ENCODE measurements around the gene ERLIN1. TPM values are rescaled to one million over a fixed set of nuclear protein-coding genes. Genes with fewer than 3 reads are reported as not detected.
"Not testable (repeated sequence)": the region's sequence is repeated elsewhere in the genome, so short reads cannot be mapped to it uniquely, and the experiment has no call there.

The ERLIN1 gene
- total RNA-seq, 1 donor from 2014 or later, result 15.6 TPM

DNA sequence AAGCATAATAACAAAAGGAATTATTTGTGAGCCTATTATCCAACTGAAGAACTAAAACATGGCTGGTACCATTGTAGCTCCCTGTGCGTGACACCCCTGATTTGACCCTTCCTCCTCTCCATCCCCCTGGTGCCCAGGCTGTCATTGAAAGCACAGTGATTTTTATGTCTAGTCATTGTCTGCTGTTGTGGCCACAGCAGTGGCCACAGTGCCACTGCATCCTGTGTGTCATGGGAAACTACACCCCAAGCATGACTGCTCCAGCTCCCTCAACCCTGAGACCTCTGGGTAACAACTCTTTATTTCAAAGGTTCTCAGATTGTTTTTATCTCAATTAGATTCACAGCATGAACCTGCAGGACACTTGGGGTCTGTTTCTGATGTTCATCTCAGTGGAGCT, 52.0 kb downstream of the ERLIN1 start:
- no peak for DNase-seq (ENCODE audit: low spot score)

DNA sequence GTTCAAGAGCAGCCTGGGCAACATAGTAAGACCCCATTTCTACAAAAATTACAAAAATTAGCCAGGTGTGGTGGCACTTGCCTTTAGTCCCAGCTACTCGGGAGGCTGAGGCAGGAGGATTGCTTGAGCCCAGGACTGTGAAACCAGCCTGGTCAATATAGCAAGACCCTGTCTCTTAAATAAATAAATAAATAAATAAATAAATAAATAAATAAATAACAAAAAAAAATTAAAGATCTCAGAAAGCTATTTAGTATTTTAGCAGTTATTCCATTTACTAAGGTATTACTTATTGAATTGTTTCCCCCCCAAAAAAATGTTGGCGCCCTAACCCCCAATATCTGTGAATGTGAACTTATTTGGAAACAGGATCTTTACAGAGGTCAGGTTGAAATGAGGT, 53.4 kb downstream of the ERLIN1 start:
- no peak for DNase-seq (ENCODE audit: low spot score)

DNA sequence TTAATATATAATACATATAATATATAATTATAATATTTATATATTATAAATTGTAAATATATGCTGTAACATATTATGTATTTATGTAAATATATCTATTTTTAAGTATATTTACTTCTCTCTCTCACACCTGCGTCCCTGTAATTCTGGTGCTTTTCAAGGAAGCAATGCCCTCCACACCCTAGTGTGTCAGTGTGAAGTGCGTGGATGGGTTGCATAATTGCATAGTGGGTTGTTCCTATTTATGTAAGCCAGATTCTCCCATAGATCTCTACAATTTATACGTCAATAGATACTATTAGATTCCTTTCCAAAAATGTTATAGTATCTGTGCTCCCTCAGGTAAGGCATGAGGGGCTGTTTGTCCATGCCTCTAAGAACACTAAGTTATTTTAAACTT, 54.3 kb downstream of the ERLIN1 start:
- no peak for DNase-seq (ENCODE audit: low spot score)

DNA sequence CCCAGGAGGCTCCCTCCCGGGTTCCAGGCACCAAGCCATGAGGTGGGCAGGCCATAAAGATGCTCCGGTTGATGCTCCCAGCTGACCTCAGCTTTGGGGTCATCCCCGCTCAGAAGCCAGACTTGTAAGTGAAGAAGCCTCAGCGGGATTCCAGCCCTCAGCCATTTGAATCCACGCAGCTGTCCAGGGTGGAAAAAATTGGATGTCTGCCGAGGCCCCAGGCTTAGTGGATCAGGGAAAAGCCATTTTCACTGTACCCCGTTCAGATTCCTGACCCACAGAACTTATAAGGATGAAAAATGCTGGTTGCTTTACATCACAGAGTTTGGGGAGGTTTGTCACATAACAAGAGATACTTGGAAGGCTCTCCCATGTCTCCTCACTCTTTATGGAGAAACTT, 55.0 kb downstream of the ERLIN1 start:
- DNase-seq (ENCODE audit: low spot score), result peak; percentile 85

DNA sequence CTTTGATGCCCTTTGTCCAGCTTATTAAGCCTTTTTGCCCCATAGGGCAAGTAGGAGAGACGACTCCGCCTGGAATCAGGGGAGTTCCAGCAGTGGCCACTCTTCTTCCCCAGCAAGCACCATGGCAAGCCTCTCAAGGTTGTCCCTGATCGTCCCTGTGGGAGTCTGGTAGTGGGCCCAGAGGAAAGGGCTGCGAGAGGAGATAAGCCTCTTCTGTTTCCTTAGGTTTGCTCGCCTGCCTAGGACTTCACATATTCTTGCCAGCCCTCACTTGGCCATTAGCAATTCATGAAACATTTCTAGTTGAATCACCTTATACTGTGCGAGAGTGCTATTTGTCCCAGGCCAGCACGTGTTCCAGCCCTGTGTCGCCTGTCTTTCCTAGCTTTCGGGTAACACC, 56.4 kb downstream of the ERLIN1 start:
- no peak for DNase-seq (ENCODE audit: low spot score)

DNA sequence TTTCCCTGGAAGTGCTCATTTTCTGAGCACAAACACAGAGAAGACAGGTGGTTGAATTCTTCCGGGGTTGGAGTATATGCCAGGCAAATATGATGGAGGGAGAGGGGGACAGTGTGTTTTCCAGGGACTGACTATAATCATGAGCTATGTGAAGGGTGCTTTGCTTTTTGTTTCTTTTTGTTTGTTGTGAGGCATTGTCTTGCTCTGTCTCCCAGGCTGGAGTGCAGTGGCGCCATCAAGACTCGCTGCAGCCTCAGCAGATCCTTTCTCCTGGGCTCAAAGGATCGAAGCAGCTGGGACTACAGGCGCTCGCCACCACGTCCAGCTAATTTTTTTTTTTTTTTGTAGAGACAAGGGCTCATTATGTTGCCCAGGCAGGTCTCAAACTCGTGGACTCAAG, 56.9 kb downstream of the ERLIN1 start:
- DNase-seq (ENCODE audit: low spot score), result no peak

DNA sequence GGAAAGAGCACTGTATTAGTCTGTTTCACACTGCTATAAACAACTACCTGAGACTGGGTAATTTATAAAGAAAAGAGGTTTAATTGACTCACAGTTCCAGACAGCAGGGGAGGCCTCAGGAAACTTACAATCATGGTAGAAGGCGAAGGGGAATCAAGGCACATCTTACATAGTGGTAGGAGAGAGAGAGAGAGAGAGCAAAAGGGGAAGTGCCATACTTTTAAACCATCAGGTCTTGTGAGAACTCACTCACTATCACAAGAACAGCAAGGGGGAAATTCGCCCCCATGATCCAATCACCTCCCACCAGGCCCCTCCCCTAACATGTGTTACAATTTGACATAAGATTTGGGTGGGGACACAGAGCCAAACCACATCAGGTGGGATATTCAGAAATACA, 60.5 kb downstream of the ERLIN1 start:
- DNase-seq (ENCODE audit: low spot score), result not testable (repeated sequence)

DNA sequence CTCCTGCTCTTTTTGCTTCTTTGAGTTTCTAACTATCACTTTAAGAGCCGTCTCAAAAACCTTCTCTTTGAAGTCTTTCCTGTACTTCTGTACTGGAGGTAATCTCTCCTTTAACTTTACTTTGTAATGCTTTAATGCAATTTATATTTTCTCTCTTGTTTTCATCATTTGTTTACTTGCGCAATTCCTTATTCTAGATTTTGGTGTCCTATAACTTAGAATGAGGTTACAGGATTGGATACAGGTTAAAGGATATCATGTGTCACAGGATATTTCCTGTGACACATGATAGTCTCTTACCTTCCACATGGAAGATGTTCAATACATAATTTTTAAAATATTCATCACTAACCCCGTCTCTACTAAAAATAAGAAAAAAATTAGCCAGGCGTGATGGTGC, 61.7 kb downstream of the ERLIN1 start:
- DNase-seq (ENCODE audit: low spot score), result no peak

DNA sequence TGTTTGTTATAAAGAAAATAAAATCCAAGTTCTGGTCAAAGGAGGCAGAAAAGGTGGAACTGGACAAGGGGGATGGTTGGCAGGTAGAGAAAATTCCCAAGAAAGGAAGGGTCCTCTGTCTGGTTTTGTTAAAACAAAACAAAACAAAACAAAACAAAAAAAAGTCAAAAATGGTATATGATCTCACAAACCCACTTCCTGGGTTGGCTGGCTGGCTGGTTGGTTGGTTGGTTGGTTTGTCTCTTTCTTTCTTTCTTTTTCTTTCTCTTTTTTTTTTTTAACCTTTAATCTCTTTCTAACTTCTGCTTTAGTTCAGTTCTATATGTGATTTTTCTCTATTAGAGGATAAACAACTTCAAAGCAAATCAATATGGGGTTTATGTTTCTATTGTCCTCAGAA, 63.0 kb downstream of the ERLIN1 start:
- no peak for DNase-seq (ENCODE audit: low spot score)

DNA sequence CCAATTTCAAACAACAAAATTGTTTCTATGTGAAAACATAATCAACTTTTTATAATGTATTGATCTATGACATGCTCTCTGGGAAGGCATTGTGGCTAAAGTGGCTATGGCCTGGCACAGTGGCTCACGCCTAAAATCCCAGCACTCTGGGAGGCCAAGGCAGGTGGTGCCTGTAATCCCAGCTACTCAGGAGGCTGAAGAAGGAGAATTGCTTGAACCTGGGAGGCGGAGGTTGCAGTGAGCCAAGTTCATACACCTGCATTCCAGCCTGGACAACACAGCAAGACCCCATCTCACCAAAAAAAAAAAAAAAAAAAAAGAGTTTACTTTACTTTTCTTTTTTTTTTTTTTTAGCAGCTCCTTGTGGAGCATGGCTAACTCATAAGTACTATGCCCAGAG, 65.3 kb downstream of the ERLIN1 start:
- no peak for DNase-seq (ENCODE audit: low spot score)

DNA sequence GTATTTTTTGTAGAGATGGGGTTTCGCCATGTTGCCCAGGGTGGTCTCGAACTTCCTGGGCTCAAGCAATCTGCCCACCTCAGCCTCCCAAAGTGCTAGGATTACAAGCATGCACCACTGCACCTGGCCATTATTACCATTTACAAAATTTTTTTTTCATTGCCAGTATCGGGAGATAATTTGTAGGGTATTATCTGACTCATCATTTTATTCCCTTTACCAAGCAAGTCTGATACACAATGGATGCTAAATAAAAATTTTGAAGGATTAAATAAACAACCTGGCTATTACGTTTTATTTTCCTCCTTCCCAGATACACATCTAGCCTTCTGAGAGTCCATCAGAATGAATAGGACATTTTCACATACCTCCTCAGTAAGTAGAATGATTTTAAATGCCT, 66.1 kb downstream of the ERLIN1 start:
- no peak for DNase-seq (ENCODE audit: low spot score)

DNA sequence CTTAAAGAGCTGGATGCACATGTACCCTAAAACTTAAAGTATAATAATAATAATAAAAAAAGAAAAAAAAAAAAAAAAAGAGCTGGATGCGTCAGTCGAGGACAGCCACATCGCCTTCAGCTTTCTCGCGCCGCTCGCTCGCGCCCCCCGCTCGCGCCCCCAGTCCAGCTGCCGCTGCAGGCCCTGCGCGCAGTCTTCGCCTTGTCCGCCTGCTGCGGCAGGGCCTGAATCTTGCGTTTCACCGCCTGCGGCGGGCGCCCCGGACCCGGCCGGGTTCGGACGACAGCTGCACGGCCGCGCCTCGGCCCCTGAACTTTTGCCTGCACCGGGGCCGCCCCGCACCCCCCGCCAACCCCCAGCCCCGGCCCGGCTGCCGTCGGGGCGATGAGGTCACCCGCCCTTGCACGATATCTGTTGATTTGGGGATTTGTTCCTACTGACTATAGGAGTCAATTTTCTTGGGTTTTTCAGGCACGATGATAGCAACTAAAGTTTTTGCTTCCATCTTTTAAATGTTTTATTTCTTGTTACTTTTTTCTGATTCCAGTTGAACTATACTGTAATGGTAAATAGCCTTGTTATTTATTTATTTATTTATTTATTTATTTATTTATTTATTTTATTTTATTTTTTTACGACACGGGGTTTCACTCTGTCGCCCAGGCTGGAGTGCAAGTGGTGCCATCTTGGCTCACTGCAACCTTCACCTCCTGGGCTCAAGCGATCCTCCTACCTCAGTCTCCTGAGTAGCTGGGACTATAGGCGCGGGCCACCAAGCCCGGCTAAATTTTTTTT, 70.7 kb downstream of the ERLIN1 start:
- no peak for DNase-seq (ENCODE audit: low spot score)

DNA sequence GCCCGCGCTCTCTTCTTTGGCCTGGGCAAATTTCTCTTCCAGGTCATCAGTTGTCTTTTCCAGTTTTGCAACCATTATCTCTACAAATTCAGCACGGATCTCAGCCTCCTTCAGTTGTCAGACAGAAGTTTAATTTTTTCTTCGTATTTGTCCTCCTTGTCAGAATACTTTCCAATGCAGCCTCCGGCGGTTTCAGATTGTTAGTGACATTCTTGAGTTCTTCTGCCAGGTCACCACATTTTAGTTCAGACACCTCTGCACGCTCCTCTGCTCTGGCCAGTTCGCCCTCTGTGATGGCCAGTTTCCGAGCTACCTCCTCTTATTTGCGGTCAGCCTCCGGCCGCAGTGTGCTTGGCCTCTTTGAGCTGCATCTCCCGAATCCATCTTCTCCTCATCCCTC, 71.4 kb downstream of the ERLIN1 start:
- DNase-seq (ENCODE audit: low spot score), result no peak

DNA sequence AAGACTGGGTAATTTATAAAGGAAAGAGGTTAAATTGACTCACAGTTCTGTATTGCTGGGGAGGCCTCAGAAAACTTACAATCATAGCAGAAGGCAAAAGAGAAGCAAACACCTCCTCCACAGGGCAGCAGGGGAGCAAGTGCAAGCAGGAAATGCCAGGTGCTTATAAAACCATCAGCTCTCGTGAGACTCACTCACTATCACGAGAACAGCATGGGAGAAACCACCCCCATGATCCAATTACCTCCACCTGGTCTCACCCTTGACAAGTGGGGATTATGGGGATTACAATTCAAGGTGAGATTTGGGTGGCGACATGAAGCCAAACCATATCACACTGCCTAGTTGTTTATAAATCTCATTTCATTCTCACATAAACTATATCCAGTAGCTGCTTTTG, 76.2 kb downstream of the ERLIN1 start:
- DNase-seq (ENCODE audit: low spot score), result no peak

DNA sequence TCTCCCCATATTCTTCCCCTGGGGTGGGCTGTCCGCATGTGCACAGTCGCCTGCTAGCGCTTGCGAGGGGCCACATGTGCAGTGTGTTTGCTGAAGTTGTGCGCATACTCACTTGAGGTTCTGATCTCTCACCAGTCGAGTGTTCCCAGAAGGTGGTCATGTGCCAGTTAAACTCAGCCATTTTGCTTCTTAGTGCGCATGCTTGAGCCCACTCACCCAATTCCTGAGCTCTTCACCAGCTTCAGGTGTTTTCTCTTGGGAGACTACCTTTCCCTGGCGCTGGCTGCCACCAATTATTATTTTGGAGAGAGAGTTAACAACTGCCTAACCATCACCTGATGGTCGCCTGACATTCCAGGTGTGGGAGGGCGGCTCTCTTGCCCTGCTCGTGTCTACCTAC, 79.0 kb downstream of the ERLIN1 start:
- no peak for DNase-seq (ENCODE audit: low spot score)

DNA sequence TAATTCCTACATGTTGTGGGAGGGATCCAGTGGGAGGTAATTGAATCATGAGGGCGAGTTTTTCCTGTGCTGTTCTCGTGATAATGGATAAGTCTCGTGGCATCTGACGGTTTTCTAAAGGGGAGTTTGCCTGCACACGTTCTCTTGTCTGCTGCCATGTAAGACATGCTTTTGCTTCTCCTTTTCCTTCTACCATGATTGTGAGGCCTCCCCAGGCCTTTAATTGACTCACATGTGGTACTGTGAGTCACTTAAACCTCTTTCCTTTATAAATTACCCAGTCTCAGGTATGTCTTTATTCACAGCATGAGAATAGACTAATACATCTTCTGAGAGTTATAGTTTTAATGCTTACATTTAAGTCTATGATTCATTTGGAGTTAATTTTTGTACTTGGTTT, 81.5 kb downstream of the ERLIN1 start:
- DNase-seq (ENCODE audit: low spot score), result no peak

DNA sequence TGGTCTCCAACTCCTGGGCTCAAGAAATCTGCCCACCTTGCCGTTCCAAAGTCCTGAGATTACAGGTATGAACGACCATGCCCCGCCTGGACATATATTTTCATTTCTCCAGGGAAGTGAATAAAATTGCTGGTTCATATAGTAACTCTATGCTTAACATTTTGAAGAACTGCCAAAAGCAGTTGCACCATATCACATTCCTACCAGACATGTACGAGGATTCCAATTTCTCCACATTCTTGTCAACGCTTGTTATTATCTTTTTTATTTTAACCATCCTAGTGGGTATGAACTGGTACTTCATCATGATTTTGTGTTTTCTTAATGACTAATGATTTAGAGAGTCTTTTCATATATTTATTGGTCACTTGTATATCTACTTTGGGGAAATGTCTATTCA, 82.2 kb downstream of the ERLIN1 start:
- DNase-seq (ENCODE audit: low spot score), result no peak

DNA sequence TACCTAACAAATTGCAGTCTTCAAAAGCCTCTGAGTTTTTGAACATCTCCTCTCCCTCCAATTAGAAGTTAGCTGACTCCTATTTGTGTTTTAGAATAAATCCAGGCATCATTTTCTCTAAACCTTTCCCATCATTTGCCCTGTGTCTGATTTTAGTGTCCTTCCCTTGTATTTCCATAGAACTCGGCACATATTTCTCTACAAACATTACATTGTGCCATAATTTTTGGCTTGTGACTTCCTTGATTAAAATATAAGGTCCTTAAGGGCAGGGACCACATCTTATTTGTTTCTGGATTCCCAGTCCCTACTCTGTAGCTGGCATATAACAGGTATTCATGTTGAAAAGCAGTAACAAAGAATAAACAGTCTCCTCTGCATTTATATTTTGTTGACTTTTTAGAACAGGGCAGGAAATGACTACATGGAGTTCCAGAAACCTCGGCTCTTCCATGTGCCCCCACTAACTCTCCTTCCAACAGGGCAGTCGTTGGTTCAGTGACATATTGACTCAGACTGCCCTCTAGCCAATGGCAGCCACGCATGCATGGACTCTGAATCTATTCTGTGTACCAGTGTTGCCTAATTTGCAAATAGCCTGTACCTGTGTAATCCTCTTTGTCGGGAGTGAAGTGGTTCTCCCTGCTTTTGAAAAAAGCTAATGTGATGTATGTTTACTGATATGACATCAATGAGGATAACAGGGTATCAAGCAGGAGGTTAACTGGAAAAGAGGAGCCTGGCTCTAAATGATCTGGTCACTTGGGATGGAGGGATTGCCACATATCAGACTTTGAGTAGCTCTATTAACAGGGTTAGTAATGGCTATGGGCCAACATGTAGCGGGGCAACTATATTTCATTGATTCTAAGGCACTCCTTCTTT, 84.4 kb downstream of the ERLIN1 start:
- no peak for DNase-seq (ENCODE audit: low spot score)

DNA sequence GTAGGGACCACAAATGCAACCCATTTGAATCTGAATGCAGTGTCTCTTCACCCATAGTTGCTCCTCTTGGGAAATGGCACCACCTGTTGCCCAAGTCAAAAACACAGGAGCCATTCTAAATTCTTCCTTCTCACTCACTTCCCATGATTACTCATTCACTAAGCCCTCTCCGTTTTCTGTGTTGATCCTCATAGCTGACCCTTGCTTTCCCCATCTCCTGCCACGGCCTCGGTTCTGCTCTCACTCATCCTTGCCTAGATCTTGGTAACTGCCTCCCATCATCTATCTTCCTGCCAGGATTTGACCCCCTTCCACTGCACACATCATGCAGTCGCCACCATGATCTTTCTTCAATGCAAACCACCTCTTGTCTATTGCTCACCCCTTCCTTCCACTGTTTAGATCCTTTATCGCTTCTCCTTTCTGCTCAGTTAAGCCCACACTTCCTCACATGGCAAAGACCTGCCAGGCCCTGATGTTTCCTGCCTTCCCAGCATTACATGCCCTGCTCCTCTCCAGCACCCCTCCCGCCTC, 85.1 kb downstream of the ERLIN1 start:
- no peak for DNase-seq (ENCODE audit: low spot score)

All from umbilical cord (tissue), 2 donors.